SU-DHL-6 (cell line): Measurements from ENCODE around the gene LRRC71.

ENCODE experiments used
- EZH2phosphoT487 ChIP-seq: fragments of 200-600 bp; sonication (generic), shearing (Covaris generic); conservative IDR thresholded peaks from 2 replicates; pipeline ENCODE4 v1.6.1; 2018; ENCODE audit warnings: mild to moderate bottlenecking, antibody characterized with exemption, low read length, moderate library complexity, mixed read lengths
- TF ChIP-seq, protein P1 (sequence below): fragments of 200-600 bp; sonication (generic); IDR thresholded peaks from one replicate; pipeline ENCODE4 v1.5.1; 2017; ENCODE audit warnings: antibody characterized with exemption, mild to moderate bottlenecking, low read length, moderate library complexity; ENCODE audit not compliant: insufficient read depth, poor library complexity, severe bottlenecking

DNA sequence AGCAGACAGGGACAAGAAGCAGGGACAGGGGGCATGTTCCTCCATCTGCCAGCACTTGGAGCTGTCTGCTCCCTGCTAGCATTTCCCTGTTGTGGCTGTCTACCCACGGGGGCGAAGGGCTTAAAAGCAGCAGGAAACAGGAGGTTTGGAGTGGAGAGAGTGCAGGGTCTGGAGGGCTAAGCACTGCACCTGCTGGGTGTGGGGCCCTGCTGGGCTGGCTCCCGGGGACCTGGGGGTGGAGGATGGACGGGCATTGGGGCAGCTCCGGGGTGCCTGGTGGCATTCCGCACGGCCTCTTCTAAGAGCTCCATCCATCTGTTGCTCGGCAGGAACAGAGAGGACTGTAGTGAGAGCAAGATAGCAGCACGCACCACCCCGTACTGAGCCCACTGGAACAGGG is 21.2 kb downstream of the LRRC71 start:
- TF ChIP-seq, protein P1, sequence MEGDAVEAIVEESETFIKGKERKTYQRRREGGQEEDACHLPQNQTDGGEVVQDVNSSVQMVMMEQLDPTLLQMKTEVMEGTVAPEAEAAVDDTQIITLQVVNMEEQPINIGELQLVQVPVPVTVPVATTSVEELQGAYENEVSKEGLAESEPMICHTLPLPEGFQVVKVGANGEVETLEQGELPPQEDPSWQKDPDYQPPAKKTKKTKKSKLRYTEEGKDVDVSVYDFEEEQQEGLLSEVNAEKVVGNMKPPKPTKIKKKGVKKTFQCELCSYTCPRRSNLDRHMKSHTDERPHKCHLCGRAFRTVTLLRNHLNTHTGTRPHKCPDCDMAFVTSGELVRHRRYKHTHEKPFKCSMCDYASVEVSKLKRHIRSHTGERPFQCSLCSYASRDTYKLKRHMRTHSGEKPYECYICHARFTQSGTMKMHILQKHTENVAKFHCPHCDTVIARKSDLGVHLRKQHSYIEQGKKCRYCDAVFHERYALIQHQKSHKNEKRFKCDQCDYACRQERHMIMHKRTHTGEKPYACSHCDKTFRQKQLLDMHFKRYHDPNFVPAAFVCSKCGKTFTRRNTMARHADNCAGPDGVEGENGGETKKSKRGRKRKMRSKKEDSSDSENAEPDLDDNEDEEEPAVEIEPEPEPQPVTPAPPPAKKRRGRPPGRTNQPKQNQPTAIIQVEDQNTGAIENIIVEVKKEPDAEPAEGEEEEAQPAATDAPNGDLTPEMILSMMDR: no peak
- no peak for TF ChIP-seq EZH2phosphoT487
